TTC549 (cell line): Measurements from ENCODE around the gene HHAT.
"Not testable (repeated sequence)": the region's sequence is repeated elsewhere in the genome, so short reads cannot be mapped to it uniquely, and the experiment has no call there.

ENCODE experiments used
- FAIRE-seq: peaks from 2 replicates; lab custom pipeline; 2012; peaks lifted over from hg19 to GRCh38; lab: Jason Lieb, UNC

The HHAT gene

GRCh38 chr1:210650403-210650802 is 321.7 kb downstream of the HHAT start:
- FAIRE-seq = no peak

- FAIRE-seq = no peak
Measured at GRCh38 chr1:210652329-210652954, 323.7 kb downstream of the HHAT start.

GRCh38 chr1:210653771-210654170 is 325.1 kb downstream of the HHAT start:
- FAIRE-seq = no peak

GRCh38 chr1:210654176-210654981 is 325.7 kb downstream of the HHAT start:
- FAIRE-seq = no peak

GRCh38 chr1:210655511-210655910 is 326.8 kb downstream of the HHAT start:
- no peak for FAIRE-seq

- no peak for FAIRE-seq
Measured at GRCh38 chr1:210657806-210658205, 329.1 kb downstream of the HHAT start.

- FAIRE-seq = not testable (repeated sequence)
Measured at GRCh38 chr1:210661520-210661919, 332.8 kb downstream of the HHAT start.

- FAIRE-seq = no peak
Measured at GRCh38 chr1:210662291-210663050, 333.8 kb downstream of the HHAT start.

- FAIRE-seq = no peak
Measured at GRCh38 chr1:210663730-210664573, 335.2 kb downstream of the HHAT start.

GRCh38 chr1:210669951-210670350 is 341.2 kb downstream of the HHAT start:
- no peak for FAIRE-seq

- no peak for FAIRE-seq
Measured at GRCh38 chr1:210674151-210674550, 345.4 kb downstream of the HHAT start.

GRCh38 chr1:210676539-210676938 is 347.8 kb downstream of the HHAT start:
- no peak for FAIRE-seq

GRCh38 chr1:210677533-210677932 is 348.8 kb downstream of the HHAT start:
- FAIRE-seq = no peak

- FAIRE-seq = no peak
Measured at GRCh38 chr1:210678306-210678705, 349.6 kb downstream of the HHAT start.

- no peak for FAIRE-seq
Measured at GRCh38 chr1:210681158-210681557, 352.5 kb downstream of the HHAT start.

GRCh38 chr1:210683403-210684047 is 354.8 kb downstream of the HHAT start:
- no peak for FAIRE-seq

- FAIRE-seq = no peak
Measured at GRCh38 chr1:210684466-210685294, 356.0 kb downstream of the HHAT start.

GRCh38 chr1:210685295-210685650 is 356.6 kb downstream of the HHAT start:
- FAIRE-seq = no peak

GRCh38 chr1:210686841-210687240 is 358.1 kb downstream of the HHAT start:
- FAIRE-seq = no peak

- FAIRE-seq = no peak
Measured at GRCh38 chr1:210687582-210688279, 359.0 kb downstream of the HHAT start.
